CD8-positive, alpha-beta memory T cell (primary cell): Measurements from ENCODE around the gene CCM2L. TPM values are rescaled to one million over a fixed set of nuclear protein-coding genes. Genes with fewer than 3 reads are reported as not detected.

Experiments
- CTCF ChIA-PET: fragments of 350-600 bp; sonication (Branson Sonifier 250); formaldehyde crosslinking; loops from one replicate; lab custom pipeline; 2021; ENCODE audit warnings: antibody characterized with exemption; lab: Charles Lee
- POLR2A ChIA-PET: fragments of 350-600 bp; sonication (Branson Sonifier 250); formaldehyde crosslinking; loops from one replicate; lab custom pipeline; 2021; ENCODE audit warnings: antibody characterized with exemption; lab: Charles Lee
- DNase-seq, 5 donors: peaks; one replicate each; pipeline versions ENCODE4 v3.0.0 to v3.0.0-alpha.2; 2020 to 2022; ENCODE audit warnings: mixed read lengths in 1 of 5
- H3K27ac ChIP-seq: one replicate; pipeline ENCODE4 v1.7.0; 2013; ENCODE audit warnings: low read depth, mild to moderate bottlenecking, low read length, moderate library complexity
- H3K27me3 ChIP-seq: 2 replicates; pipeline ENCODE4 v1.7.0; 2013; ENCODE audit warnings: low read length, mild to moderate bottlenecking; ENCODE audit not compliant: insufficient read depth, poor library complexity, severe bottlenecking
- H3K36me3 ChIP-seq: 2 replicates; pipeline ENCODE4 v1.7.0; 2013; ENCODE audit warnings: mild to moderate bottlenecking, low read length, moderate library complexity; ENCODE audit not compliant: insufficient read depth
- H3K4me1 ChIP-seq: 2 replicates; pipeline ENCODE4 v1.7.0; 2013; ENCODE audit warnings: mild to moderate bottlenecking, low read length, moderate library complexity; ENCODE audit not compliant: insufficient read depth
- H3K4me3 ChIP-seq: 2 replicates; pipeline ENCODE4 v1.7.0; 2013; ENCODE audit warnings: mild to moderate bottlenecking, low read length
- H3K9me3 ChIP-seq: 2 replicates; pipeline ENCODE4 v1.7.0; 2013; ENCODE audit warnings: mild to moderate bottlenecking, low read length
- H3K27ac Mint-ChIP-seq, 8 donors: one replicate each; pipeline ENCODE4 v1.8.0; 2020 to 2021; ENCODE audit warnings: mixed read lengths in 8 of 8, mild to moderate bottlenecking in 6 of 8, inconsistent platforms in 3 of 8, moderate library complexity in 3 of 8
- H3K27me3 Mint-ChIP-seq, 2 donors: one replicate each; pipeline ENCODE4 v1.8.0; 2020 to 2021; ENCODE audit warnings: mixed read lengths in 2 of 2, mild to moderate bottlenecking in 1 of 2, moderate library complexity in 1 of 2
- H3K36me3 Mint-ChIP-seq, 3 donors: one replicate each; pipeline ENCODE4 v1.8.0; 2020 to 2021; ENCODE audit warnings: mixed read lengths in 3 of 3, inconsistent platforms in 1 of 3, mild to moderate bottlenecking in 1 of 3
- H3K4me1 Mint-ChIP-seq, 3 donors: one replicate each; pipeline ENCODE4 v1.8.0; 2020 to 2021; ENCODE audit warnings: mixed read lengths in 3 of 3, inconsistent platforms in 1 of 3, mild to moderate bottlenecking in 1 of 3
- H3K4me3 Mint-ChIP-seq, 7 donors: one replicate each; pipeline ENCODE4 v1.8.0; 2020 to 2021; ENCODE audit warnings: mixed read lengths in 7 of 7, mild to moderate bottlenecking in 6 of 7, moderate library complexity in 4 of 7, inconsistent platforms in 2 of 7
- H3K9me3 Mint-ChIP-seq, 5 donors: one replicate each; pipeline ENCODE4 v1.8.0; 2020 to 2022; ENCODE audit warnings: mixed read lengths in 5 of 5, mild to moderate bottlenecking in 3 of 5, moderate library complexity in 2 of 5, inconsistent platforms in 1 of 5
- polyA plus RNA-seq: library from polyadenylated mRNA; unstranded; fragments of 300-500 nt; fragmentation: Illumina TruSeq; gene quantifications from one replicate; pipeline ENCODE4 v1.2.3, GENCODE V29; 2021
- total RNA-seq, 2 experiments: library from RNA; stranded (reverse); gene quantifications; one replicate each; pipeline ENCODE4 v1.2.3, GENCODE V29; 2021

CCM2L gene
- total and polyA plus RNA-seq, 3 experiments from 2014 or later = not detected

- ChIA-PET CTCF (no interaction called here), POLR2A (no interaction called here)
Observed at GRCh38 chr20:31987744-31988143, 22.5 kb upstream of the CCM2L start.

GRCh38 chr20:31988430-31989015 lies 21.7 kb upstream of the CCM2L start:
- no peaks in the 10 kb centered on the region for H3K36me3 Mint-ChIP-seq
- H3K27ac ChIP-seq = no peak overlapping the region
- no peaks in the 10 kb centered on the region for H3K4me1 Mint-ChIP-seq
- H3K4me3 Mint-ChIP-seq = no peak overlapping the region
- H3K4me3 ChIP-seq = no peak overlapping the region
- peak overlapping the region in 1 of 8 donors; percentile 72 for H3K27ac Mint-ChIP-seq
- CTCF ChIA-PET = no interaction called here
- H3K36me3 ChIP-seq = no peaks in the 10 kb centered on the region
- H3K4me1 ChIP-seq = no peaks in the 10 kb centered on the region
- H3K27me3 Mint-ChIP-seq = peaks cover 9 to 10% of the 10 kb centered on the region in 2 donors
- no peaks in the 10 kb centered on the region for H3K27me3 ChIP-seq
- POLR2A ChIA-PET = no interaction called here
- H3K9me3 Mint-ChIP-seq = no peaks in the 10 kb centered on the region
- no peaks in the 10 kb centered on the region for H3K9me3 ChIP-seq
- DNase-seq = no peak

More at GRCh38 chr20:31987744-31988143, 22.5 kb upstream of the CCM2L start:
- H3K9me3 ChIP-seq = no peaks in the 10 kb centered on the region
- no peaks in the 10 kb centered on the region for H3K27me3 ChIP-seq
- no peak overlapping the region for H3K4me3 ChIP-seq
- H3K27ac Mint-ChIP-seq = no peak overlapping the region
- no peaks in the 10 kb centered on the region for H3K4me1 ChIP-seq
- peaks cover 6 to 12% of the 10 kb centered on the region in 2 donors for H3K27me3 Mint-ChIP-seq
- H3K4me1 Mint-ChIP-seq = no peaks in the 10 kb centered on the region
- no peak overlapping the region for H3K4me3 Mint-ChIP-seq
- H3K36me3 Mint-ChIP-seq = no peaks in the 10 kb centered on the region
- H3K9me3 Mint-ChIP-seq = no peaks in the 10 kb centered on the region
- no peaks in the 10 kb centered on the region for H3K36me3 ChIP-seq
- H3K27ac ChIP-seq = no peak overlapping the region
- no peak for DNase-seq

DNA sequence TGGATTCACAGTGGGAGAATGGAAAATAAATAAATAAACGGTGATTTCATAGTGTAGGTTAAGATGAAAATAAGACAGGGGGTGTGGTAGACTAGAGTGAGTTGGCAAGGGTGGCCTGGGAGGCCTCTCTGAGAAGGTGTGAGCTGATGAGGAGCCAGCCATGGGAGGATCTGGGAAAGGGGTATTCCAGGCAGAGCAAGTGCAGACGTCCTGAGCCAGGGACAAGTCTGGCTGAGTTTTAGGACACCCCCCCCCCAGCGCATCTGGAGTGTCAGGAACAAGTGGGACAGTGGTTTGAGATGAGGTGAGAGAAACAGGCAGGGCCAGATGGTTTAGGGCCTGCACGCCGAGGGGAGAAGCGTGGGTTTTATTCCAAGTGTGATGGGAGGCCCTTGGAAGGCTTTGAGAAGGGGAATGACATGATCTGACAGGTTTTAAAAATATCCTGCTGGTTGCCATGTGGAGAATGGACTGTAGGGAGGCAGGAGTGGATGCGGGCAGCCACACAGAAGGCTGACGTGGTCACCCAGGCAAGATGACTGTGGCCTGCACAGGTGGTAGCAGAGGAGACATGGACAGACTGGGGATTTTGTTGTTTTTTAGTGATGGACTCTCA lies 21.1 kb upstream of the CCM2L start:
- Mint-ChIP-seq H3K4me3 (no peak overlapping the region), H3K27me3 (peaks cover 15 to 16% of the 10 kb centered on the region in 2 donors), H3K27ac (no peak overlapping the region), H3K9me3 (no peaks in the 10 kb centered on the region), H3K4me1 (no peaks in the 10 kb centered on the region), H3K36me3 (no peaks in the 10 kb centered on the region)
- no peaks in the 10 kb centered on the region for H3K4me1 ChIP-seq
- ChIA-PET CTCF (no interaction called here), POLR2A (no interaction called here)
- H3K36me3 ChIP-seq = no peaks in the 10 kb centered on the region
- DNase-seq = no peak
- no peak overlapping the region for H3K4me3 ChIP-seq
- H3K27ac ChIP-seq = no peak overlapping the region
- H3K27me3 ChIP-seq = peaks cover 3% of the 10 kb centered on the region
- no peaks in the 10 kb centered on the region for H3K9me3 ChIP-seq

DNA sequence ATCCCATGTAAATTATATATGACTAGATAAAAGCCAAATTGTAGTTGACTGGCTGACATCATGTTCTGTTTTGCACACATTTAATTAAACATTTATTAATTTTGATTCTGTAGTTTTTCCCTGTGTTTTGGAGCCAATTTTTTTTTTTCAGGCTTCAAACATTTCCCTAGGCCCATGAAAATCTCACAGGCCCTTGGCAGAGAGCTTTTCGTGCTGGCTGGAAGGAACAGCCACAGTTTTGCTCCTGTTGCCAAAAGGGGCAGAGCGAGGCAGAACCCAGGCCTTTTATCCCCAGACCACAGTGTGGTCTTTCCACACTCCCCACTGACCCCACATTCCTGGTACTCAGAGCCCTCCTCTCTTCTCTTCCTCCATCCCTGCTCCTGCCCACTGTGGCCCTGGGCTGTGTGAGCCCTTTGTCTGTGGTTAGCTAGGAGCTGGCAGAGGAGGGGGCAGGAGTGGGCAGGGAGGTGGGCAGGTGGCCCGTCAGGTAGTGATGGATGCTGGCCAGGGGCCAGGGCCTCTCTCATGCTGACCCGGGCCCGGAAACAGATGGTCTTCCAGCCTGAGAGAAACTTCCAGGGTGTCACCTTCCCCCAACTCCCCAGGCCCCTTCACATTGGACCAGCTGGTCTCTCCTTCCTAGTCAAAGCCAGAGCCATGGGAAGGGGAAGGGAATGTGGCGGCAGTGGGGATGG lies 19.4 kb upstream of the CCM2L start:
- Histone ChIP-seq H3K4me1 (no peaks in the 10 kb centered on the region), H3K4me3 (no peak overlapping the region), H3K27ac (no peak overlapping the region), H3K27me3 (peaks cover 5% of the 10 kb centered on the region), H3K9me3 (no peaks in the 10 kb centered on the region), H3K36me3 (no peaks in the 10 kb centered on the region)
- H3K9me3 Mint-ChIP-seq = no peaks in the 10 kb centered on the region
- peaks cover 0 to 1% (median 0%) of the 10 kb centered on the region in 3 donors for H3K4me1 Mint-ChIP-seq
- ChIA-PET CTCF (no interaction called here), POLR2A (no interaction called here)
- DNase-seq = no peak
- no peak overlapping the region for H3K4me3 Mint-ChIP-seq
- H3K27me3 Mint-ChIP-seq = peaks cover 17 to 21% of the 10 kb centered on the region in 2 donors
- no peak overlapping the region for H3K27ac Mint-ChIP-seq
- no peaks in the 10 kb centered on the region for H3K36me3 Mint-ChIP-seq

DNA sequence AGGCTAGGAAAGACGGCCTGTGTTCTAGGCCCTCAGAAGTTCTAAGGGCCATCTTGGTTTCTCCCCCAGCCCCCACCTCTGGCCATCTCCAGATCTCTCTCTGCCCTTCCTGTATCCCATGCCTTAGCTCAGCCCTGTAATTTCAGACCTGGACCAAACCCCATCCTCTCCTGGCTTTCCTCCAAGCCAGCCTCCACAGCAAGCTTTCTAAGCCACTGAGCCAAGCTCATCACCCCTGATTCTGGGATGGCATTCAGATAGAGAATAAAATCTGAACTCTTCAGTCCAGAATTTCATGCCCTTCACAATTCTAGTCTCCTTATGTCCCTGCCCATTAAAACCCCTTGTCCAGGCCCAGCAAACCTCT lies 18.9 kb upstream of the CCM2L start:
- H3K27ac Mint-ChIP-seq = no peak overlapping the region
- CTCF ChIA-PET = no interaction called here
- DNase-seq = no peak
- POLR2A ChIA-PET = no interaction called here
- H3K4me1 ChIP-seq = no peaks in the 10 kb centered on the region
- H3K9me3 ChIP-seq = no peaks in the 10 kb centered on the region
- H3K4me3 ChIP-seq = no peak overlapping the region
- no peaks in the 10 kb centered on the region for H3K36me3 Mint-ChIP-seq
- no peaks in the 10 kb centered on the region for H3K36me3 ChIP-seq
- H3K4me1 Mint-ChIP-seq = peaks cover 0 to 1% (median 0%) of the 10 kb centered on the region in 3 donors
- no peak overlapping the region for H3K27ac ChIP-seq
- no peaks in the 10 kb centered on the region for H3K9me3 Mint-ChIP-seq
- peaks cover 21 to 26% of the 10 kb centered on the region in 2 donors for H3K27me3 Mint-ChIP-seq
- peaks cover 5% of the 10 kb centered on the region for H3K27me3 ChIP-seq
- no peak overlapping the region for H3K4me3 Mint-ChIP-seq

DNA sequence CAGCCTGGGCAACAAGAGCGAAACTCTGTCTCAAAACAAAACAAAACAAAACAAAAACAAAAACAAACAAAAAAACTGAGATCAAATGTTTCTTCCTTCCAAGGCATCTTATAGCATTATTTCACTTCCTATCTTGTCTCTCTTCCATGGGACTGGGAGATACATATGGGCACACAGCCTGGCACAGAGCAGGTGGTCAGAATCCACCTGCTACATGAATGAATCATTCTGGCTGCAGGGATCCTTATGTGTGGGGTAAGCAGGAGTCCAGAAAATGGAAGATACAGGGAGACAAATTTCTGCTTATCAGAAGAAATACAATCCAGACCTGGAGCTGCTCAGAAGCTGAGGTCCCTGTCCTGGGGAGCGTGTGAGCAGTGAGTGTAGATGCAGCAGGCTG lies 18.2 kb upstream of the CCM2L start:
- H3K27me3 ChIP-seq = peaks cover 5% of the 10 kb centered on the region
- no peak overlapping the region for H3K27ac ChIP-seq
- no peak overlapping the region for H3K4me3 ChIP-seq
- no peak for DNase-seq
- Mint-ChIP-seq H3K4me1 (peaks cover 0 to 3% (median 0%) of the 10 kb centered on the region in 3 donors), H3K9me3 (no peaks in the 10 kb centered on the region), H3K36me3 (no peaks in the 10 kb centered on the region), H3K27ac (no peak overlapping the region), H3K4me3 (no peak overlapping the region), H3K27me3 (peaks cover 25 to 33% of the 10 kb centered on the region in 2 donors)
- ChIA-PET CTCF (no interaction called here), POLR2A (no interaction called here)
- no peaks in the 10 kb centered on the region for H3K4me1 ChIP-seq
- no peaks in the 10 kb centered on the region for H3K36me3 ChIP-seq
- H3K9me3 ChIP-seq = no peaks in the 10 kb centered on the region

GRCh38 chr20:31996996-31997395 lies 13.2 kb upstream of the CCM2L start:
- CTCF ChIA-PET = no interaction called here
- DNase-seq = no peak
- H3K27me3 Mint-ChIP-seq = peaks cover 32 to 41% of the 10 kb centered on the region in 2 donors

GRCh38 chr20:31998246-31998645 lies 12.0 kb upstream of the CCM2L start:
- Mint-ChIP-seq H3K9me3 (no peaks in the 10 kb centered on the region), H3K36me3 (no peaks in the 10 kb centered on the region), H3K4me1 (peaks cover 0 to 3% (median 0%) of the 10 kb centered on the region in 3 donors), H3K27ac (no peak overlapping the region), H3K27me3 (peaks cover 25 to 39% of the 10 kb centered on the region in 2 donors), H3K4me3 (no peak overlapping the region)
- no peak overlapping the region for H3K4me3 ChIP-seq
- POLR2A ChIA-PET = no interaction called here
- peaks cover 5% of the 10 kb centered on the region for H3K27me3 ChIP-seq
- no peaks in the 10 kb centered on the region for H3K36me3 ChIP-seq
- no peaks in the 10 kb centered on the region for H3K9me3 ChIP-seq
- H3K4me1 ChIP-seq = no peaks in the 10 kb centered on the region
- DNase-seq = no peak
- no peak overlapping the region for H3K27ac ChIP-seq
- CTCF ChIA-PET = no interaction called here

More at GRCh38 chr20:31996996-31997395, 13.2 kb upstream of the CCM2L start:
- Mint-ChIP-seq H3K4me3 (no peak overlapping the region), H3K4me1 (peaks cover 0 to 3% (median 0%) of the 10 kb centered on the region in 3 donors), H3K36me3 (no peaks in the 10 kb centered on the region), H3K9me3 (no peaks in the 10 kb centered on the region), H3K27ac (no peak overlapping the region)
- Histone ChIP-seq H3K4me1 (no peaks in the 10 kb centered on the region), H3K36me3 (no peaks in the 10 kb centered on the region), H3K9me3 (no peaks in the 10 kb centered on the region), H3K27ac (no peak overlapping the region), H3K4me3 (no peak overlapping the region), H3K27me3 (peaks cover 5% of the 10 kb centered on the region)
- POLR2A ChIA-PET = no interaction called here
